MM.1S (cell line): Measurements from ENCODE around the gene CCBE1.

Experiments
- DNase-seq: peaks from one replicate; pipeline ENCODE4 v3.0.0-alpha.2; 2015
- H2AFZ ChIP-seq: fragments of 300-600 bp; sonication (generic); 2 replicates; pipeline ENCODE4 v1.6.0; 2016; ENCODE audit warnings: antibody characterized with exemption, low read length
- H3F3A ChIP-seq: fragments of 300-600 bp; sonication (generic); 2 replicates; pipeline ENCODE4 v1.6.1; 2016; ENCODE audit warnings: mild to moderate bottlenecking, antibody characterized with exemption, low read length, moderate library complexity, mixed read lengths; ENCODE audit not compliant: insufficient read depth
- H3K27ac ChIP-seq: fragments of 300-600 bp; sonication (generic); 2 replicates; pipeline ENCODE4 v1.5.1; 2016; ENCODE audit warnings: mild to moderate bottlenecking, low read length
- H3K27me3 ChIP-seq: fragments of 300-600 bp; sonication (generic); replicated peaks from 2 replicates; pipeline ENCODE4 v1.6.0; 2016; ENCODE audit warnings: low read length; ENCODE audit not compliant: insufficient read depth
- H3K36me3 ChIP-seq: fragments of 300-600 bp; sonication (generic); replicated peaks from 2 replicates; pipeline ENCODE4 v1.6.1; 2016; ENCODE audit warnings: mild to moderate bottlenecking, low read length, mixed read lengths; ENCODE audit not compliant: insufficient read depth
- H3K4me1 ChIP-seq: fragments of 300-600 bp; sonication (generic); 2 replicates; pipeline ENCODE4 v1.6.1; 2016; ENCODE audit warnings: low read length, mixed read lengths
- H3K4me2 ChIP-seq: fragments of 300-600 bp; sonication (generic); 2 replicates; pipeline ENCODE4 v1.6.0; 2016; ENCODE audit warnings: low read depth, low read length
- H3K4me3 ChIP-seq: fragments of 300-600 bp; sonication (generic); 2 replicates; pipeline ENCODE4 v1.5.1; 2016; ENCODE audit warnings: low read length, mixed read lengths
- H3K79me2 ChIP-seq: fragments of 300-600 bp; sonication (generic); 2 replicates; pipeline ENCODE4 v1.6.1; 2016; ENCODE audit warnings: mixed run types, low read length, mixed read lengths
- H3K9ac ChIP-seq: fragments of 300-600 bp; sonication (generic); 2 replicates; pipeline ENCODE4 v1.6.1; 2016; ENCODE audit warnings: low read length, mixed read lengths
- H3K9me2 ChIP-seq: fragments of 300-600 bp; sonication (generic); replicated peaks from 2 replicates; pipeline ENCODE4 v1.6.1; 2016; ENCODE audit warnings: mild to moderate bottlenecking, low read length, mixed read lengths; ENCODE audit not compliant: insufficient read depth
- H3K9me3 ChIP-seq: fragments of 300-600 bp; sonication (generic); replicated peaks from 2 replicates; pipeline ENCODE4 v1.6.1; 2016; ENCODE audit warnings: mild to moderate bottlenecking, low read length, mixed read lengths; ENCODE audit not compliant: insufficient read depth
- H4K20me1 ChIP-seq: fragments of 300-600 bp; sonication (generic); 2 replicates; pipeline ENCODE4 v1.6.1; 2016; ENCODE audit warnings: mild to moderate bottlenecking, low read length, moderate library complexity, mixed read lengths; ENCODE audit not compliant: insufficient read depth
- EZH2 ChIP-seq: fragments of 300-600 bp; sonication (generic); optimal IDR thresholded peaks from 2 replicates; pipeline ENCODE3; 2017; ENCODE audit warnings: low read depth, mild to moderate bottlenecking, antibody characterized with exemption, low read length, mixed read lengths
- EZH2phosphoT487 ChIP-seq: fragments of 300-600 bp; sonication (generic); IDR thresholded peaks from 2 replicates; pipeline ENCODE4 v1.6.1; 2018; ENCODE audit warnings: antibody characterized with exemption, low read length
- TF ChIP-seq, protein P1 (sequence below): fragments of 300-600 bp; sonication (generic); IDR thresholded peaks from 2 replicates; pipeline ENCODE4 v1.5.1; 2016; ENCODE audit warnings: antibody characterized with exemption, low read length, mixed read lengths

The CCBE1 gene

GRCh38 chr18:59575995-59576394 lies 121.2 kb downstream of the CCBE1 start:
- DNase-seq: no peak

GRCh38 chr18:59573962-59574361 lies 123.3 kb downstream of the CCBE1 start:
- no peak overlapping the region for H3K9ac ChIP-seq

More at GRCh38 chr18:59575995-59576394, 121.2 kb downstream of the CCBE1 start:
- Histone ChIP-seq H3K27me3 (no peaks in the 10 kb centered on the region), H3K36me3 (no peaks in the 10 kb centered on the region), H3K9me3 (no peaks in the 10 kb centered on the region), H3K27ac (no peak overlapping the region), H3K4me1 (no peaks in the 10 kb centered on the region), H4K20me1 (no peaks in the 10 kb centered on the region), H3K4me3 (no peak overlapping the region), H3K9me2 (no peaks in the 10 kb centered on the region), H3K9ac (no peak overlapping the region), H2AFZ (no peak overlapping the region), H3F3A (no peaks in the 10 kb centered on the region), H3K79me2 (no peaks in the 10 kb centered on the region), H3K4me2 (no peak overlapping the region)
- TF ChIP-seq EZH2 (no peak), EZH2phosphoT487 (no peak)
- TF ChIP-seq, protein P1, sequence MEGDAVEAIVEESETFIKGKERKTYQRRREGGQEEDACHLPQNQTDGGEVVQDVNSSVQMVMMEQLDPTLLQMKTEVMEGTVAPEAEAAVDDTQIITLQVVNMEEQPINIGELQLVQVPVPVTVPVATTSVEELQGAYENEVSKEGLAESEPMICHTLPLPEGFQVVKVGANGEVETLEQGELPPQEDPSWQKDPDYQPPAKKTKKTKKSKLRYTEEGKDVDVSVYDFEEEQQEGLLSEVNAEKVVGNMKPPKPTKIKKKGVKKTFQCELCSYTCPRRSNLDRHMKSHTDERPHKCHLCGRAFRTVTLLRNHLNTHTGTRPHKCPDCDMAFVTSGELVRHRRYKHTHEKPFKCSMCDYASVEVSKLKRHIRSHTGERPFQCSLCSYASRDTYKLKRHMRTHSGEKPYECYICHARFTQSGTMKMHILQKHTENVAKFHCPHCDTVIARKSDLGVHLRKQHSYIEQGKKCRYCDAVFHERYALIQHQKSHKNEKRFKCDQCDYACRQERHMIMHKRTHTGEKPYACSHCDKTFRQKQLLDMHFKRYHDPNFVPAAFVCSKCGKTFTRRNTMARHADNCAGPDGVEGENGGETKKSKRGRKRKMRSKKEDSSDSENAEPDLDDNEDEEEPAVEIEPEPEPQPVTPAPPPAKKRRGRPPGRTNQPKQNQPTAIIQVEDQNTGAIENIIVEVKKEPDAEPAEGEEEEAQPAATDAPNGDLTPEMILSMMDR: no peak

GRCh38 chr18:59571902-59572301 lies 125.3 kb downstream of the CCBE1 start:
- Histone ChIP-seq H3K9ac (no peak overlapping the region), H3K79me2 (no peaks in the 10 kb centered on the region), H3K4me3 (no peak overlapping the region), H4K20me1 (no peaks in the 10 kb centered on the region), H3K4me2 (no peak overlapping the region), H3K27me3 (no peaks in the 10 kb centered on the region), H3F3A (no peaks in the 10 kb centered on the region), H3K9me2 (no peaks in the 10 kb centered on the region), H3K27ac (no peak overlapping the region), H3K9me3 (no peaks in the 10 kb centered on the region), H3K4me1 (no peaks in the 10 kb centered on the region), H3K36me3 (no peaks in the 10 kb centered on the region), H2AFZ (no peak overlapping the region)
- DNase-seq: no peak
- no peak for TF ChIP-seq EZH2phosphoT487
- no peak for TF ChIP-seq EZH2
- TF ChIP-seq, protein P1: no peak

More at GRCh38 chr18:59573962-59574361, 123.3 kb downstream of the CCBE1 start:
- Histone ChIP-seq H2AFZ (no peak overlapping the region), H3K36me3 (no peaks in the 10 kb centered on the region), H3K4me1 (no peaks in the 10 kb centered on the region), H3K9me2 (no peaks in the 10 kb centered on the region), H3K27me3 (no peaks in the 10 kb centered on the region), H3K9me3 (no peaks in the 10 kb centered on the region), H3K79me2 (no peaks in the 10 kb centered on the region), H4K20me1 (no peaks in the 10 kb centered on the region), H3K4me2 (no peak overlapping the region), H3K27ac (no peak overlapping the region), H3F3A (no peaks in the 10 kb centered on the region), H3K4me3 (no peak overlapping the region)
- TF ChIP-seq, protein P1: no peak
- TF ChIP-seq EZH2 (no peak), EZH2phosphoT487 (no peak)
- DNase-seq: no peak
